ENCODE data around the gene CRYBG2. TPM values are rescaled to one million over a fixed set of nuclear protein-coding genes. Genes with fewer than 3 reads are reported as not detected.
"Not testable (repeated sequence)": the region's sequence is repeated elsewhere in the genome, so short reads cannot be mapped to it uniquely, and the experiment has no call there.

CRYBG2 gene
- total RNA-seq, 2 donors from 2014 or later: not detected

GRCh38 chr1:26389604-26390247 is 35.8 kb upstream of the CRYBG2 start:
- H3K9me3 ChIP-seq: no peaks in the 10 kb centered on the region
- no peaks in the 10 kb centered on the region for H3K36me3 ChIP-seq
- H3K27me3 ChIP-seq: no peaks in the 10 kb centered on the region
- no peak overlapping the region for H3K27ac ChIP-seq
- DNase-seq (ENCODE audit: low spot score): no peak
- no peak overlapping the region for H3K4me3 ChIP-seq
- TF ChIP-seq, protein P1, sequence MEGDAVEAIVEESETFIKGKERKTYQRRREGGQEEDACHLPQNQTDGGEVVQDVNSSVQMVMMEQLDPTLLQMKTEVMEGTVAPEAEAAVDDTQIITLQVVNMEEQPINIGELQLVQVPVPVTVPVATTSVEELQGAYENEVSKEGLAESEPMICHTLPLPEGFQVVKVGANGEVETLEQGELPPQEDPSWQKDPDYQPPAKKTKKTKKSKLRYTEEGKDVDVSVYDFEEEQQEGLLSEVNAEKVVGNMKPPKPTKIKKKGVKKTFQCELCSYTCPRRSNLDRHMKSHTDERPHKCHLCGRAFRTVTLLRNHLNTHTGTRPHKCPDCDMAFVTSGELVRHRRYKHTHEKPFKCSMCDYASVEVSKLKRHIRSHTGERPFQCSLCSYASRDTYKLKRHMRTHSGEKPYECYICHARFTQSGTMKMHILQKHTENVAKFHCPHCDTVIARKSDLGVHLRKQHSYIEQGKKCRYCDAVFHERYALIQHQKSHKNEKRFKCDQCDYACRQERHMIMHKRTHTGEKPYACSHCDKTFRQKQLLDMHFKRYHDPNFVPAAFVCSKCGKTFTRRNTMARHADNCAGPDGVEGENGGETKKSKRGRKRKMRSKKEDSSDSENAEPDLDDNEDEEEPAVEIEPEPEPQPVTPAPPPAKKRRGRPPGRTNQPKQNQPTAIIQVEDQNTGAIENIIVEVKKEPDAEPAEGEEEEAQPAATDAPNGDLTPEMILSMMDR (IDR thresholded peaks at IDR 0.05): no peak
- no peaks in the 10 kb centered on the region for H3K4me1 ChIP-seq

GRCh38 chr1:26388791-26389445 is 35.0 kb upstream of the CRYBG2 start:
- TF ChIP-seq, protein P1 (IDR thresholded peaks at IDR 0.05): no peak
- no peaks in the 10 kb centered on the region for H3K4me1 ChIP-seq
- no peaks in the 10 kb centered on the region for H3K36me3 ChIP-seq
- no peak for DNase-seq (ENCODE audit: low spot score)
- H3K4me3 ChIP-seq: no peak overlapping the region
- no peak overlapping the region for H3K27ac ChIP-seq
- no peaks in the 10 kb centered on the region for H3K27me3 ChIP-seq
- H3K9me3 ChIP-seq: no peaks in the 10 kb centered on the region

DNA sequence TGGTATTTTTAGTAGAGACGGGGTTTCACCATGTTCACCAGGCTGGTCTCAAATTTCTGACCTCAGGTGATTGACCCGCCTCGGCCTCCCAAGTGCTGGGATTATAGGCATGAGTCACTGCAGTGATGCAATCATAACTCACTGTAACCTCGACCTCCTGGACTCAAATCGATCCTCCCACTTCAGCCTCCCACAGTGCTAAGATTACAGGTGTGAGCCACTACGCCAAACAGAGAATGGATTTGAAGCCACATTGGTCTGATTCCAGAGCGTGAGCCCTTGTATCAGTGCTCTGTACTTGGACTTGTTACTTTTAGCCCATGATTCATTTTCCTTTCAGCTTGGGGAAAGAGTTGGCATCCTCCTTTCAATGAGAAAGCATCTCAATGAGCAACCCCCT is 33.5 kb upstream of the CRYBG2 start:
- H3K36me3 ChIP-seq: no peaks in the 10 kb centered on the region
- H3K27me3 ChIP-seq: no peaks in the 10 kb centered on the region
- TF ChIP-seq, protein P1 (IDR thresholded peaks at IDR 0.05): no peak
- H3K4me1 ChIP-seq: no peaks in the 10 kb centered on the region
- no peak overlapping the region for H3K4me3 ChIP-seq
- no peak for DNase-seq (ENCODE audit: low spot score)
- H3K9me3 ChIP-seq: no peaks in the 10 kb centered on the region
- no peak overlapping the region for H3K27ac ChIP-seq

DNA sequence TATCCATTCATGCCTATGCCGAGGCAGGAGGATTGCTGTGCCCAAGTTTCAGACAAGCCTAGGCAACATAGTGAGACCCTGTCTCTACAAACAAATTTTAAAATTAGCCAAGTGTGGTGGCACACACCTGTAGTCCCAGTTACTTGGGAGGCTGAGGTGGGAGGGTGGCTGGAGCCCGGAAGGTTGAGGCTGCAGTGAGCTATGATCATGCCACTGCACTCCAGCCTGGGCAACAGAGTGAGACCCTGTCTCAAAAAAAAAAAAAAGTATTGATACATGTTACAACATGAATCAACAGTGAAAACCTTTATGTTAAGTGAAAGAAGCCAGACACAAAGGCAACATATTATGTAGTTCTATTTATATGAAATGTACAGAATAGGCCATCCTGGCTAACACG is 31.1 kb upstream of the CRYBG2 start:
- DNase-seq (ENCODE audit: low spot score); H3K27ac ChIP-seq; H3K9me3 ChIP-seq; H3K27me3 ChIP-seq; H3K4me3 ChIP-seq; H3K36me3 ChIP-seq; H3K4me1 ChIP-seq: not testable (repeated sequence)

DNA sequence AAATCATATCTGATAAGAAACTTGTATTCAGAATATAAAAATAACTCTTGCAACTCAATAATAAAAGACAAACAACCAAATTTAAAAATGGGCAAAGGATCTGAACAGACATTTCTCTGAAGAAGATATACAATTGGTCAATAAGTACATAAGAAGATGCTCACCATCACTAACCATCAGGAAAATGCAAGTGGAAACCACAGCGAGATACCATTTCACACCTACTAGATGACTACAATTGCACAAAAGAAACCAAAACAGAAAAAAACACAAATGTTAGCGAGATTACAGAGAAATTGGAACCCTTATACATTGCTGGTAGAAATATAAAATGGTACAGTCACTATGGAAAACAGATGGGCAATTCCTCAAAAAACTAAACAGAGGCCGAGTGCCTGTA is 30.1 kb upstream of the CRYBG2 start:
- no peaks in the 10 kb centered on the region for H3K27me3 ChIP-seq
- no peaks in the 10 kb centered on the region for H3K36me3 ChIP-seq
- no peak overlapping the region for H3K4me3 ChIP-seq
- H3K4me1 ChIP-seq: no peaks in the 10 kb centered on the region
- TF ChIP-seq, protein P1 (IDR thresholded peaks at IDR 0.05): no peak
- DNase-seq (ENCODE audit: low spot score): no peak
- no peak overlapping the region for H3K27ac ChIP-seq
- H3K9me3 ChIP-seq: no peaks in the 10 kb centered on the region

GRCh38 chr1:26378879-26379251 is 24.9 kb upstream of the CRYBG2 start:
- Histone ChIP-seq H3K4me3 (no peak overlapping the region), H3K4me1 (peaks cover 0 to 5% of the 10 kb centered on the region in 2 donors), H3K9me3 (no peaks in the 10 kb centered on the region), H3K36me3 (no peaks in the 10 kb centered on the region), H3K27me3 (no peaks in the 10 kb centered on the region), H3K27ac (no peak overlapping the region)
- TF ChIP-seq, protein P1 (IDR thresholded peaks at IDR 0.05): no peak
- no peak for DNase-seq (ENCODE audit: low spot score)

Measured in right atrium auricular region (tissue), 2 donors.